DOHH2 (cell line): ENCODE data around the gene CNTNAP5.

Source experiments
- H3F3A ChIP-seq: fragments of 200-600 bp; sonication (generic), shearing (Covaris generic); 2 replicates; pipeline ENCODE4 v1.6.0; 2016; ENCODE audit warnings: antibody characterized with exemption, mild to moderate bottlenecking; ENCODE audit not compliant: control insufficient read depth, insufficient read depth
- H3K27ac ChIP-seq: fragments of 200-600 bp; sonication (generic); 2 replicates; pipeline ENCODE4 v1.5.1; 2014; ENCODE audit warnings: low read depth, mild to moderate bottlenecking, low read length, moderate library complexity
- H3K27me3 ChIP-seq: fragments of 200-600 bp; sonication (generic); 2 replicates; pipeline ENCODE4 v1.6.1; 2014; ENCODE audit warnings: mild to moderate bottlenecking, low read length, mixed read lengths; ENCODE audit not compliant: control insufficient read depth
- H3K36me3 ChIP-seq: fragments of 200-600 bp; sonication (generic); 2 replicates; pipeline ENCODE4 v1.6.1; 2014; ENCODE audit warnings: mild to moderate bottlenecking, low read length, moderate library complexity, mixed read lengths; ENCODE audit not compliant: control insufficient read depth
- H3K4me1 ChIP-seq: fragments of 200-600 bp; sonication (generic); 2 replicates; pipeline ENCODE4 v1.6.1; 2014; ENCODE audit warnings: mild to moderate bottlenecking, low read length, mixed read lengths; ENCODE audit not compliant: control insufficient read depth
- H3K4me2 ChIP-seq: fragments of 200-600 bp; sonication (generic); 2 replicates; pipeline ENCODE4 v1.6.0; 2014; ENCODE audit warnings: mild to moderate bottlenecking, low read length, moderate library complexity
- H3K4me3 ChIP-seq: fragments of 200-600 bp; sonication (generic); 2 replicates; pipeline ENCODE4 v1.5.1; 2014; ENCODE audit warnings: mild to moderate bottlenecking, low read length, mixed read lengths
- H3K79me2 ChIP-seq: fragments of 200-600 bp; sonication (generic); 2 replicates; pipeline ENCODE4 v1.6.1; 2014; ENCODE audit warnings: mild to moderate bottlenecking, low read length, mixed read lengths; ENCODE audit not compliant: control insufficient read depth
- H3K9me2 ChIP-seq: fragments of 200-600 bp; sonication (generic); replicated peaks from 2 replicates; pipeline ENCODE4 v1.6.1; 2014; ENCODE audit warnings: mild to moderate bottlenecking, low read length, mixed read lengths; ENCODE audit not compliant: control insufficient read depth
- H3K9me3 ChIP-seq: fragments of 200-600 bp; sonication (generic); 2 replicates; pipeline ENCODE4 v1.6.1; 2014; ENCODE audit warnings: antibody characterized with exemption, low read length, mixed read lengths; ENCODE audit not compliant: control insufficient read depth, insufficient read depth
- H4K20me1 ChIP-seq: fragments of 200-600 bp; sonication (generic); 2 replicates; pipeline ENCODE4 v1.6.0; 2014; ENCODE audit warnings: low read depth, mild to moderate bottlenecking, antibody characterized with exemption, low read length, moderate library complexity; ENCODE audit not compliant: control insufficient read depth, insufficient read depth
- EZH2phosphoT487 ChIP-seq: fragments of 200-600 bp; sonication (generic); IDR thresholded peaks from 2 replicates; pipeline ENCODE4 v1.6.1; 2017; ENCODE audit warnings: borderline replicate concordance, mild to moderate bottlenecking, antibody characterized with exemption, low read length, moderate library complexity, mixed read lengths
- TF ChIP-seq, protein P1 (sequence below): fragments of 200-600 bp; sonication (generic); IDR thresholded peaks from one replicate; pipeline ENCODE4 v1.5.1; 2014; ENCODE audit warnings: antibody characterized with exemption, mild to moderate bottlenecking, low read depth, low read length; ENCODE audit not compliant: poor library complexity, severe bottlenecking

Gene CNTNAP5

DNA sequence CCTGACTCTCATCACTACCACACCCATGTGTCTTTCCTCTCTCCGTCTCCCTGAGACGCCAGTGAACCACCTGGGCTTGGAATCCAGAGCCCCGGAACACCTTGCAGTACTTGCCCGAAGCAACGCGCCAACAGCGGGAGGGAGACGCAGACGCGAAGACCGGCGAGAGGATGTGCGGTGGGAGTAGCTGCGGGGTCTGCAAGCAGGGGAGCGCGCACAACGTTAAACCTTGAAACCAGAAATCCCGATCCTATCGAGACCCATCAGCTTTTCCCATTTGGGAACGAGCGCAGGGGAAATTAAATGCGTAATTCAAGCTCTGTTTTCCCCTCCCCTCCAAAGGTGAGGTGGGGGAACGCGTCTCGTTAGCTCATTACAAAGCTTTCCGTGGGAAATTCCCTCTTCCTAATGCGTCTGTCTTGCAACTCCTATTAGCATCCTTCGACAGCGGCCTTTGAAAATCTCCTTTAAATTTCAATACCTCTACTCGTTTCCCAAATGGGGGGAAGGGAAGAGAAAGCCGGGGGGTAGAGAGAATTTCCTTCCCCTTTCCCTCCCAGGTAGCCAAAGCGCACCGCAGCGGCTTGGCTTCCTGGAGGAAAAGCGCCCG is 421 bp upstream of the CNTNAP5 start:
- Histone ChIP-seq H4K20me1 (no peaks in the 10 kb centered on the region), H3K9me2 (no peaks in the 10 kb centered on the region), H3K4me2 (no peak overlapping the region), H3K4me3 (no peak overlapping the region), H3K9me3 (no peaks in the 10 kb centered on the region), H3K4me1 (no peaks in the 10 kb centered on the region), H3K27me3 (no peaks in the 10 kb centered on the region), H3F3A (no peaks in the 10 kb centered on the region), H3K79me2 (no peaks in the 10 kb centered on the region), H3K27ac (no peak overlapping the region), H3K36me3 (no peaks in the 10 kb centered on the region)
- TF ChIP-seq EZH2phosphoT487, result no peak
- TF ChIP-seq, protein P1, sequence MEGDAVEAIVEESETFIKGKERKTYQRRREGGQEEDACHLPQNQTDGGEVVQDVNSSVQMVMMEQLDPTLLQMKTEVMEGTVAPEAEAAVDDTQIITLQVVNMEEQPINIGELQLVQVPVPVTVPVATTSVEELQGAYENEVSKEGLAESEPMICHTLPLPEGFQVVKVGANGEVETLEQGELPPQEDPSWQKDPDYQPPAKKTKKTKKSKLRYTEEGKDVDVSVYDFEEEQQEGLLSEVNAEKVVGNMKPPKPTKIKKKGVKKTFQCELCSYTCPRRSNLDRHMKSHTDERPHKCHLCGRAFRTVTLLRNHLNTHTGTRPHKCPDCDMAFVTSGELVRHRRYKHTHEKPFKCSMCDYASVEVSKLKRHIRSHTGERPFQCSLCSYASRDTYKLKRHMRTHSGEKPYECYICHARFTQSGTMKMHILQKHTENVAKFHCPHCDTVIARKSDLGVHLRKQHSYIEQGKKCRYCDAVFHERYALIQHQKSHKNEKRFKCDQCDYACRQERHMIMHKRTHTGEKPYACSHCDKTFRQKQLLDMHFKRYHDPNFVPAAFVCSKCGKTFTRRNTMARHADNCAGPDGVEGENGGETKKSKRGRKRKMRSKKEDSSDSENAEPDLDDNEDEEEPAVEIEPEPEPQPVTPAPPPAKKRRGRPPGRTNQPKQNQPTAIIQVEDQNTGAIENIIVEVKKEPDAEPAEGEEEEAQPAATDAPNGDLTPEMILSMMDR, result no peak

GRCh38 chr2:124025891-124026434 is 876 bp downstream of the CNTNAP5 start:
- TF ChIP-seq, protein P1, result no peak
- TF ChIP-seq EZH2phosphoT487, result no peak

GRCh38 chr2:124026503-124026902 is 1.4 kb downstream of the CNTNAP5 start:
- H3K4me2 ChIP-seq, result no peak overlapping the region
- no peaks in the 10 kb centered on the region for H3K9me2 ChIP-seq
- no peak overlapping the region for H3K4me3 ChIP-seq
- H3K27ac ChIP-seq, result no peak overlapping the region
- no peaks in the 10 kb centered on the region for H4K20me1 ChIP-seq
- H3K4me1 ChIP-seq, result no peaks in the 10 kb centered on the region
- no peaks in the 10 kb centered on the region for H3K9me3 ChIP-seq
- no peaks in the 10 kb centered on the region for H3K27me3 ChIP-seq
- H3K36me3 ChIP-seq, result no peaks in the 10 kb centered on the region
- H3F3A ChIP-seq, result no peaks in the 10 kb centered on the region
- no peaks in the 10 kb centered on the region for H3K79me2 ChIP-seq
- TF ChIP-seq EZH2phosphoT487, result no peak
- TF ChIP-seq, protein P1, result no peak

More at GRCh38 chr2:124025891-124026434, 876 bp downstream of the CNTNAP5 start:
- H3K27ac ChIP-seq, result no peak overlapping the region
- no peak overlapping the region for H3K4me3 ChIP-seq
- no peaks in the 10 kb centered on the region for H3K27me3 ChIP-seq
- no peaks in the 10 kb centered on the region for H3F3A ChIP-seq
- H3K36me3 ChIP-seq, result no peaks in the 10 kb centered on the region
- H3K9me2 ChIP-seq, result no peaks in the 10 kb centered on the region
- no peak overlapping the region for H3K4me2 ChIP-seq
- no peaks in the 10 kb centered on the region for H3K9me3 ChIP-seq
- H4K20me1 ChIP-seq, result no peaks in the 10 kb centered on the region
- no peaks in the 10 kb centered on the region for H3K79me2 ChIP-seq
- H3K4me1 ChIP-seq, result no peaks in the 10 kb centered on the region
